NCI-H524 (cell line): ENCODE results near the gene PIK3C2B.
A peak's percentile ranks its signal among the peaks of the same experiment; 100 is the strongest.
"Not testable (repeated sequence)": the region's sequence is repeated elsewhere in the genome, so short reads cannot be mapped to it uniquely, and the experiment has no call there.

Experiments
- DNase-seq, 2 experiments: peaks; one replicate each; lab custom pipeline; 2025; lab: John Stamatoyannopoulos, UW

PIK3C2B gene, protein sequence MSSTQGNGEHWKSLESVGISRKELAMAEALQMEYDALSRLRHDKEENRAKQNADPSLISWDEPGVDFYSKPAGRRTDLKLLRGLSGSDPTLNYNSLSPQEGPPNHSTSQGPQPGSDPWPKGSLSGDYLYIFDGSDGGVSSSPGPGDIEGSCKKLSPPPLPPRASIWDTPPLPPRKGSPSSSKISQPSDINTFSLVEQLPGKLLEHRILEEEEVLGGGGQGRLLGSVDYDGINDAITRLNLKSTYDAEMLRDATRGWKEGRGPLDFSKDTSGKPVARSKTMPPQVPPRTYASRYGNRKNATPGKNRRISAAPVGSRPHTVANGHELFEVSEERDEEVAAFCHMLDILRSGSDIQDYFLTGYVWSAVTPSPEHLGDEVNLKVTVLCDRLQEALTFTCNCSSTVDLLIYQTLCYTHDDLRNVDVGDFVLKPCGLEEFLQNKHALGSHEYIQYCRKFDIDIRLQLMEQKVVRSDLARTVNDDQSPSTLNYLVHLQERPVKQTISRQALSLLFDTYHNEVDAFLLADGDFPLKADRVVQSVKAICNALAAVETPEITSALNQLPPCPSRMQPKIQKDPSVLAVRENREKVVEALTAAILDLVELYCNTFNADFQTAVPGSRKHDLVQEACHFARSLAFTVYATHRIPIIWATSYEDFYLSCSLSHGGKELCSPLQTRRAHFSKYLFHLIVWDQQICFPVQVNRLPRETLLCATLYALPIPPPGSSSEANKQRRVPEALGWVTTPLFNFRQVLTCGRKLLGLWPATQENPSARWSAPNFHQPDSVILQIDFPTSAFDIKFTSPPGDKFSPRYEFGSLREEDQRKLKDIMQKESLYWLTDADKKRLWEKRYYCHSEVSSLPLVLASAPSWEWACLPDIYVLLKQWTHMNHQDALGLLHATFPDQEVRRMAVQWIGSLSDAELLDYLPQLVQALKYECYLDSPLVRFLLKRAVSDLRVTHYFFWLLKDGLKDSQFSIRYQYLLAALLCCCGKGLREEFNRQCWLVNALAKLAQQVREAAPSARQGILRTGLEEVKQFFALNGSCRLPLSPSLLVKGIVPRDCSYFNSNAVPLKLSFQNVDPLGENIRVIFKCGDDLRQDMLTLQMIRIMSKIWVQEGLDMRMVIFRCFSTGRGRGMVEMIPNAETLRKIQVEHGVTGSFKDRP (N-terminal part only)

DNA sequence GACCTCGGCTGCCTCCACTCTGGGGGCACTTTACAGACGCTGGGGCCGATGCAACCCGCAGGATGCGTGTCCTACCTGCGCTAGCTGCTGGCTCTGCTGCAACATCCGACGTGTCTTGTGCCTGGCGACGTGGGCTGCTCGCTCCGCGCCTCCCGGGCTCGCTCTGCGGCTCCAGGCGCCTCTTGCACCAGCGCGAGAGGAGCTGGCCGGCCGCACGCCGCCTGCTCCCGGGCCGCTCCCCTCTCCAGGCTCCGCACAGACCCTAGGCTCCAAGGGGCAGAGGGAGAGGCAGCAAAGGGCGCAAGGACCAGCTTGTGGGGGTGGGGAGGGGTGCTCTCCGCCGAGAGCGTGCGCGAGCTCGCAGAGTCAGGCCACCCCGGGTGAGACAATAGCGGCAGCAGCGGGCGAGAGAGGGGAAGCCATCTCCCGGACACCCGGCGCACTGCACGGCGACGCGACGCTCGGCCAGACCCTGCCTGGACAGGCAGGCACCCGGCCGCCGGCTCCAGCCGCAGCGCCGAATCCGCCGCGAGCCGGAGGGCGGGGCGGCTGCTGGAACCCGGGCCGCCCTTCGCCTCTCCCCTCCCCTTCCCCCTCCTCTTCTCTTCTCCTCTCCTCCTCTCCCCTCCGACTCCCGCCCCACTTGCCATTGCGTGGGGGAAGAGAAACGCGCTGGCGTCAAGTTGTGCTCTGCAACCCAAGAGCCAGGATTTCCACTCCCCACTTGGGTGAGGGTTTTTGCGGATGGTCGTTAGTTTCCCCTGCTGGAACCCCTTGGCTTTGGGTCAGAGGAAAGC, at the start of gene PIK3C2B:
TSS of gene PIK3C2B (minus strand) at position 525 of the 797 bp plus-strand sequence. CDS start 25,003 bp downstream, outside the sequence.
- peak; percentile 58 to 72 for DNase-seq

DNA sequence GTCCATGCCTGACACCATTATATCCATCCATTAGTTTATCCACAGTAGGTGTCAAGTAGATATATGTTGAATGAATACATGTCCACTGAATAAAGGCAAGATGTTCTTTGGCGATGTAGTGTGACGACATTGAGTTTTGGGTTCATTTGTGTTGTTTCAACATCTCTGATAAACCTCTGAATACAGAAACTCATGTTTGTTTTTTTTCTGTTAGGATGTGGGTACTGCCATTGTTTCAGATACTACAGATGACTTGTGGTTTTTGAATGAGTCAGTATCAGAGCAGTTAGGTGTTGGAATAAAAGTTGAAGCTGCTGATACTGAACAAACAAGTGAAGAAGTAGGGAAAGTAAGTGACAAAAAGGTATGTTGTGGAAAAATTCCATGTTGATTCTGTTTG, 49.7 kb upstream of the PIK3C2B start:
- DNase-seq: no peak

DNA sequence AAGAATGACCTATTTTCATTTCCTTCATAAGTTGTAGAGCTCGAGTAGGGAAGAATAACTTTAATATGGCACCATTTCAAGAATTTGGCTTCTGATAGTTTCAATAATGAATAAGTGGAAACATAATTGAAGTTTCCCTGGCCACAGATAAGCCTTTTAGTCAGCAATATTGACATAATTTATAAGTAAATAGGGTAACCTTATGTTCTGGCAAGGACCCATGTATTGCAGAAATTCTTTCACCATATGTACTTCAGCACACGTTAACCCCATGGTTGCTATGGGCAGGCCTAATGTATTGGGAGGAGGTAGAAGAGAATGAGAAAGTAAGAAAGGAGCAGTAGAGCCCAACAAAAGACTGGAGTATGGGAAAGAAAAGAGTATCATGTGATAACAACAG, 47.0 kb upstream of the PIK3C2B start:
- DNase-seq: no peak

DNA sequence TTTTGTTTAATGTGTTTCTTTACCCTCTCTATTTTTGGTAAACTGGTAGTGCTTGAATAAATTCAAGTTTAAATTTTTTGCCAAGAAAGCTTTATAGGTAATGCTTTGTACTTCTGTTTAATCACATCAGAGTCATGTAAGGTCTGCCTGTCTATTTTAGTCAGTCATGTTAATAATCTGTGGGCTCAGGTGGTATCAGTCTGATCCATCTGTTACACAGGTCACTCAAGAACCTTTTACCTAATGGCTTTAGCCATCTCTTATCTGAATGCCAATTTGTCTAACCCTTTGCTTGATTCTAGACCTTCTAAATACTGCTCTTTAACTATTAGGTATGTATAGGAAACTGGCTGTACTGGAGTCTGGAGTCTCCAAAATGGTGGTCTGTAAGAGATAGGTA, 38.2 kb upstream of the PIK3C2B start:
- peak in 1 of 2 experiments; percentile 7 for DNase-seq

DNA sequence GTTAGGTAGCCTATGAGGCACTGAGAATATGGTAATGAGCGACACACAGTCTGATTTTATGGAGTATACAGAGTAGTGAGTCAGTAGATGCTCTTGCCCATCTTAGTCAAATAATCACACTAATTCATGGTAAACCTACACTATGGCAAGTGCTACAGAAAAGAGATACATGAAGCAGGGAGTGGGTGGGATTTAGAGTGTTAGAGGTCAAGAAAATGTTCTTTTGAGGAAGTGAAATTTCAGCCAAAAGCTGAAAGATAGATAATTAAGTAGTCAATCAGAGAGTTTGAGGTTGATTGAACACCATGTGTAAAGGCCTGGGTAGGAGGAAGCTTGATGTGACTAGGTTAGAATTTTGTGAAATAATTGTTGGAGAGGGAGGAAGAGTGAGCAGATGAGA, 36.3 kb upstream of the PIK3C2B start:
- no peak for DNase-seq

DNA sequence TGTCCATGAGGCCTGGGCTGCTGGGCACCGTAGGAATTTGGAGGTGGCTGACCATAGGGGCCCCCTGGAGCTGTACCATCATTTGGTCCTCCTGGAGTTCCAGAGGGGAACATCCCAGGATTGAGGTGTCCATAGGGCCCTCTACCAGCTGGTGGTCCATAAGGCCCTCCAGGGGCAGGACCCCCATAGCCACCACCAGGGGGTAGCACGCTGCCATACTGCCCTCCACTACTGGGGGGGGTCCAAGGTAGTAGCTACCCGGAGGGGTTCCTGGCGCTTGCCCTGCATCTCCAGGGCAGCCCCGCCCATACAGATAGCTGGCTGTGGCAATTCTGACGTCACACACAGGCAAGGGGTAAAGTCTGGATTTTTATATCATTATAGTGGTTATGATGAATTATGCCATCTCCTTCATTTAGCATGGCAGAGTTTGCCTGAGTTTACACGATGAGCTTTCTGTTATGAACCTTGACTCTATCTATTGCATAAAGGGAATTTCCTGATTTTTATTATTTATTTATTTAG, 34.8 kb upstream of the PIK3C2B start:
- no peak for DNase-seq

DNA sequence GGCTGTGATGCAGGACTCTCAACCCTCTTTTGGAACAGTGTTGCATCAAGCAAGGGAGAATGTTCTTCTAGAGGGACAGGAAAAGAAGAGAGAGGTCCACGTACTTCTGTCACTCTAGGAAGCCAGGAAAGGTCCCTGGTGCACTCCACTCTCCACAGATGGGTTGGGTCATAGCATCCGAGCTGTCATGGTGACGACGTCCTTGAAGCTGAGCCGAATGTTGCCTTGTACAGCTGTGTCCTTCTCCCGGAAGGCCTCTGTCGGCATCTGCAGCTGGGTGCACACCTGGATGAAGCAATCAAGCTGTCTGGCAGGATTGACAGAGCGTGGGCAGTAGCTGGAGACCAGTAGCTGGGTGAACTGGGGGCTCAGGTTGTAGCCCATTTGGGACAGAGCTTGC, 34.1 kb upstream of the PIK3C2B start:
- DNase-seq: no peak

DNA sequence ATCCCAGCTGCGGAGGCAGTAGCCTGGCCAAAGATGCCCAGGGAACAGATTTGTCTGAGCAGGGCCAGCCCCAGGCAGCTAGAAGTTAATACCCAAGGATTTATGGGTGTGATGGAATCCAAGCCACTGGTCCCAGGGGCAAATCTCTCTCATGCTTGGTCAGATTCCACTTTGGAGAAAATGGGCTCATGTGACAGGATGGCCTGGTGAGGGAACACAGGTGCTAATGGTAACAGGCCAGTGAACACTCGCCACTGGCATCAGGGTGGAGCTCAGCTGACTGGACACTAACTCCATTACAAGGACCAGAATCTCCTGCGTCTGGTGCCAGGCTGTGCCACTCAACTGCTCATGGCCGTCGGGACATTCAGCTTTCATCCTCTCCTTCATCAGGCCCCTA, 33.6 kb upstream of the PIK3C2B start:
- DNase-seq: no peak

DNA sequence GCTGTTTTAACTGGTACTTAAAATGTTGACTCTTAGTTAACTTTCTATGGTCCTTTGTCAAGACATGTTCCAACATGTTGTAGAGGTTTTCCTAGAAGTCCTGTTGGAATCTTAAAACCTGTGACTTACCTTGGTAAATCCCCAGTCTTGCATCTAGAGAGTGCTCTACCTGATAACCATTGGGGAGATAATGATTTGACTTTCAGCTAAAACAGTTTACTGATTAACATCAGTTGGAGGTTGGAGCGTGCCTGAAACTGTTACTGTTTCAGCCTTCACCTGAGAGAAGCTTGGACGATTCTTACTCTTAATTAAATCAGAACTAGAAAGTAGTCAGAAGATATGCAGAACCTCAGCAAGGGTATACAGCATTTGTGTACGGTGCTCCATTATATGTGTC, 30.4 kb upstream of the PIK3C2B start:
- DNase-seq: no peak

DNA sequence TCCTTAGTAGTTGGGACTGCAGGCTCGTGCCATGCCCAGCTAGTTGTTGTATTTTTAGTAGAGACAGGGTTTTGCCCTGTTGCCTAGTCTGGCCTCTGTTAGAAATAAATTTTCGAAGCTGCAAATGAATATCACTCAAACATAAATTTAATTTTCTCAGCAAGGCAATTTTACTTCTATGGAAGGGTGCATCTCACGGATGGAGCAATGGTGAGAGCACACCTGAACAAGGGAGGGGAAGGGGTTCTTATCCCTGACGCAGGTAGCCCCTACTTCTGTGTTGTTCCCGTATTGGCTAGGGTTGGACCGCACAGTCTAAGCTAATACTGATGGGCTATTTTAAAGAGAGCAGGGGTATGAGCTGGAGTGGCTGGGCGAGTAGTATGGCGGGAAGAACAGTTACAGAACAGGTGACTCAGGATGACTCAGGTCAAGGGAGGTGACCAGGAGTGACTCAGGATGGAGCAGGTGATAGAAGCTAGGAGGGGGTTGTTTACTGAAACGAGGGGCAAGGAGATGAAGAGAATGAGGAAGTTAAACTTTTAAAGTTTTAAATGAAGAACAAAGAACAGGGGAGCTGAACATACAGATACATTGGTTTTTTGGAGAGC, 29.1 kb upstream of the PIK3C2B start:
- DNase-seq: no peak

DNA sequence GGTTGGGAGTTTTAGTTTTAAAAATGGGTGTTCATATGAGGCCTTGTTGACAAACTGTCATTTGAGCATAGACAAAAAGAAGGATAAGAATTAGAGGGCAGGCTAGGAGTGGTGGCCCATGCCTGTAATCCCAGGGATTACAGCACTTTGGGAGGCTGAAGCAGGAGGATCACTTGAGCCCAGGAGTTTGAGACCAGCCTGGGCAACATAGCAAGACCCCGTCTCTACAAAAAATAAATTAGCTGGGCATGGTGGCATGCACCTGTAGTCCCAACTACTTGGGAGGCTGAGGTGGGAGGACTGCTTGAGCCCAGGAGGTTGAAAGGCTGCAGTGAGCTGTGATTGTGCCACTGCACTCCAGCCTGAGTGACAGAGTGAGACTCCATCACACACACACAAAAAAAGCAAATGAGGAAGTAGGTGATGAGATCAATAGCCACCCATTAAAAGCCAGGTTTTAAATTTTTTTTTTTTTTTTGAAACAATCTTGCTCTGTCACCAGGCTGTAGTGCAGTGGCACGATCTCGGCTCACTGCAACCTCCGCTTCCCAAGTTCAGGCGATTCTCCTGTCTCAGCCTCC, 27.4 kb upstream of the PIK3C2B start:
- DNase-seq: not testable (repeated sequence)

DNA sequence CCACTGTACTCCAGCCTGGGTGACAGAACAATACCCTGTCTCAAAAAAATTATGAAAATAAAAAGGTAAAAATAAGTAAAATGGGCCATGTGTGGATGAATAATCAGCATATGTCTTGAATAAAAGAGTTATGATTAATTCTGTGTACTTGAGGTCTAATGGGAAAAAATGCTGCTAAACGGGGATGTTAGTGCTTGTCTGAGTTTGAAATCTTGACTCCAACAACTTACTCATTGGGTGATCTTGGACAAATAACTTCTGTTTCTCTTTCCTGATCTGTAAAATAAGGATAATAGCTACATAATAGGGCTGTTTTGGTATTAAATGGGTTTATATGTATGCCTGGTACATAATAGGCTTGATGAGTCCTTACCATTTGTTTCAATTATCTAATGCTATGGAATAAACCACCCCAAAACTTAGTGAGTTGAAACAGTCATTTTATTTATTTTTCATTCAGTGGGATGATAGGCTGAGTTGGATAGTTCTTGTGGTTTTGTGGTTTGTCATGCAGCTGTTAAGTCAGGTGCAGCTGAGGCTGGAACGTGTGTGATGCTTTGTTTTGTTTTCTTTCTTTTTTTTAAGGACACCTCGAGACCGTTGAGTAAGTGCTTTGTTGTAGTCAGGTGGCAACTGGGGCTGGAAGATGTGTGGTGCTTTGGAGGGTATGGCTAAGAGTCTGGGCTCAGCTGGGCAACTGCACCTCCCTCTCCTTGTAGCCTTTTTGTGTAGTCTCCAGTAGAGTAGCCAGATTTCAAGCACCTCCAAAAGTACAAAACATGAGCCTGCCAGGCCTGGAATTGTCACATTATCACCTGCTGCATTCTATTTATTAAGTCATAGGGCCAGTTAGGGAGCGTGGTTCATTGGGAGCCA, 26.5 kb upstream of the PIK3C2B start:
- DNase-seq: no peak

DNA sequence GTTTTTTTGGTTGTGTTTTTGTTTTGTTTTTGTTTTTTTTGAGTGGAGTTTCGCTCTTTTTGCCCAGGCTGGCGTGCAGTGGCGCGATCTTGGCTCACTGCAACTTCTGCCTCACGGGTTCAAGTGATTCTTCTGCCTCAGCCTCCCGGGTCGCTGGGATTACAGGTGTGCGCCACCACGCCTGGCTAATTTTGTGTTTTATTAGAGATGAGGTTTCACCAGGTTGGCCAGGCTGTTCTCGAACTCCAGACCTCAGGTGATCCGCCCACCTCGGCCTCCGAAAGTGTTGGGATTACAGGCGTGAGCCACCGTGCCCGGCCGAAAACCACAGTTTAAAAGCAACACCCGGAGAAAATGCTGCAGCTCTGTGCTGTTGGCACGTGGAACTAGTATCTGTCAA, 22.8 kb upstream of the PIK3C2B start:
- DNase-seq: not testable (repeated sequence)

DNA sequence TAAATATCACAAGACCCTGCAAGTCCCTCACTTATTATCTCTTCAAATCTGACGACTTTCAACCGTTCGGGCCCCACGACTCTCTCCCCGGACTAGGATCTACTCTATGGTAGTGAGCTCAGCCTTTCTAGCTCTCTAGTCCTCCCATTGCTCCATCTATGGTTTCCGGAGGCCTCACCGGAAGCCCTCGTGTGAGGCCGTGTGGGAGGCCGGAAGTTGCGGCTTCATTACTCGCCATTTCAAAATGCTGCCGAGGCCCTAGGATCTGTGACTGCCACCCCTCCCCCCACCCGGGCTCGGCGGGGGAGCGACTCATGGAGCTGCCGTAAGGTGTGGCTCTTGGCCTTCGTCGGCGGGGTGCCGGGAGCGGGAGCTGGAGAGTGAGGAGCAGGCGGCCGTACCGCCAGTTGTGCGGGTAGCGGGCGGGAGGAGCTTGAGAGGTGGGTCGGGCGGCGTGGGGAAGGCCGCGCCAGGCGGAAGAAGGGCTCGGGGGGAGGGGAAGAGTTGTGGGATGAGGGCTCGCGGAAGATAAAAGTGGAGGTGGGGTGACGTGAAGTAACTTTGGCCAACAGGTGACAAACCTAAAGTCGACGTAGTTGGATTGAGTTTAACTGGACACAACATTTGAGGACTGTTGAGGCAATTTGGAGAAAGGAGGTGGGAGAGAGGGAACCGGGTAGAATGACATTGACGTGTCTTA, 21.7 kb upstream of the PIK3C2B start, which contains the start of gene MDM4:
TSS of gene MDM4 (plus strand) at position 227 of the 700 bp plus-strand sequence. CDS start 9,113 bp downstream, outside the sequence.
- peak; percentile 90 to 94 for DNase-seq

DNA sequence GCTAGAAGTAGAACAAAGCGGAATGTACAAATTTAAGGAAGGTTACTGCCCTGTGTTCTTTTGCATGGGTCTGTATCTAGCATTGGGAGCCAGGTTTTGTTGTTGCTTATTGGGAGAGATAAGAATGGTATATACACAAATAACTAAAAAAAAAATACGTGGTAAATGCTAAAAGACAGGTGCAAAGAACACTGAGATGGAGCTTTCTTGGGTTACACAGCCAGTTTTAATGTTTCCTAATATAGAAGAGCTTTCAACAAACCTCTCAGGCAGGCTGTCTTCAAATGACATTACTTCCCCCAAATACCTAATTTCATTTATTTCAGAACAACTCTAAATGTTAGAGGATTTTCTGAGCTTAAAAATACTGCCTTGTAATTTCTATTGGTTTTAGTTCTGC, 20.2 kb upstream of the PIK3C2B start:
- no peak for DNase-seq

DNA sequence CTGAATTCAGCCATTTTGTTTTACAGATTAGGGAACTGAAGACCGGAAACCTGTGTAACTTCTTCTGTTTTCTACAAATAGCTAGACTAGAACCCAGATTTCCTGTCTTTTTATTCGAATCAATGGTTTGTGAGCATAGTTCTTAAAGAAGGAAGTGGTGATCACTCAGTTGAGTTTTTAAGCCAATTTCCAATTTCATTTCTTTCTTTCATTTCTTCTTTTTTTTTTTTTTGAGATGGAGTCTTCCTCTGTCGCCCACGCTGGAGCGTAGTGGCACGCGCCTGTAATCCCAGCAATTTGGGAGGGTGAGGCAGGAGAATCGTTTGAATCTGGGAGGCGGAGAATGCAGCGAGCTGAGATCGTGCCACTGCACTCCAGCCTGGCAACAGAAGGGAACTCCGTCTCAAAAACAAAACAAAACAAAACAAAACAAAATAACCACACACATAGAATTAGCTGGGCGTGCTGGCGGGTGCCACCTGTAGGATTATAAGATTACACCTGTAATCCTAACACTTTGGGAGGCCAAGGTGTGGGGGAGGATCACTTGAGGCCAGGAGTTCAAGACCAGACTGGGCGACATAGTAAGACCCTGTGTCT, 18.6 kb upstream of the PIK3C2B start:
- DNase-seq: no peak

DNA sequence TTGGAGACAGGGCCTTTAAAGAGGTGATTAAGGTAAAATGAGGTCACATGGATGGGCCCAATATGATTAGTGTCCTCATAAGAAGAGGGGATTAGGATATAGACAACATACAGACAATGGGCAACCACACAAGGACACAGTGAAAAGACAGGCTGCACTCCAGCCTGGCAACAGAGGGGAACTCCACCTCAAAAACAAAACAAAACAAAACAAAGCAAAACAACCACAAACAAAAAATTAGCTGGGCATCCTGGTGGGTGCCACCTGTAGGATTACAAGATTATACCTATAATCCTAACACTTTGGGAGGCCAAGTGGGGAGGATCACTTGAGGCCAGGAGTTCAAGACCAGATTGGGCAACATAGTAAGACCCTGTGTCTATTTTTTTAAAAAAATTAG, 16.8 kb upstream of the PIK3C2B start:
- no peak for DNase-seq

DNA sequence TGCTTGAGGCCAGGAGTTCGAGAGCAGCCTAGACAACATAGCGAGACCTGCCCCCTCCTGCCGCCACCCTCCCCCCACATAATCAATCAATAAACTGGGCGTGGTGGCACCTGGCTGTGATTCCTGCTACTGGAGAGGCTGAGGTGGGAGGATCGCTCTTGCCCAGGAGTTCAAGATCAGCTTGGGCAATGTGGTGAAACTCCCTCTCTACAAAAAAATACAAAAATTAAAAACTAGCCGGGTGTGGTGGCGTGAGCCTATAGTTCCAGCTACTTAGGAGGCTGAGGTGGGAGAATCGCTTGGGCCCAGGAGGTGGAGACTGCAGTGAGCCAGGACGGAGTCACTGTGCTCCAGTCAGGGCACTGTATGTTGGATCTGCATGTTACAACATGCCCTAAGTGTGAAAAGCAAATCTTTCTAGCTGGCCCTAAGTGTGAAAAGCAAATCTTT, 14.6 kb upstream of the PIK3C2B start:
- no peak for DNase-seq
